GM21515 (cell line): ENCODE data around the gene RAX2.

Experiments used
- ATAC-seq: cut with Tn5 transposase; IDR thresholded peaks from one replicate; pipeline ENCODE4 v1.9.1; 2021; ENCODE audit not compliant: unreplicated experiment

Gene RAX2

GRCh38 chr19:3803114-3803888 is 31.3 kb upstream of the RAX2 start:
- ATAC-seq, result no peak

- ATAC-seq, result no peak
Measured at GRCh38 chr19:3801412-3802096, 29.5 kb upstream of the RAX2 start.

GRCh38 chr19:3800996-3801395 is 29.0 kb upstream of the RAX2 start:
- no peak for ATAC-seq

- ATAC-seq, result no peak
Measured at GRCh38 chr19:3798137-3798536, 26.1 kb upstream of the RAX2 start.

GRCh38 chr19:3796358-3796757 is 24.3 kb upstream of the RAX2 start:
- no peak for ATAC-seq

GRCh38 chr19:3793799-3794198 is 21.8 kb upstream of the RAX2 start:
- ATAC-seq, result no peak

- ATAC-seq, result no peak
Measured at GRCh38 chr19:3792114-3792513, 20.1 kb upstream of the RAX2 start.

GRCh38 chr19:3790941-3791340 is 18.9 kb upstream of the RAX2 start:
- ATAC-seq, result no peak

- no peak for ATAC-seq
Measured at GRCh38 chr19:3790209-3790734, 18.2 kb upstream of the RAX2 start.

GRCh38 chr19:3788996-3789778 is 17.2 kb upstream of the RAX2 start:
- ATAC-seq, result no peak

GRCh38 chr19:3785938-3786824 is 14.2 kb upstream of the RAX2 start, which contains the start of gene MATK:
Gene MATK, minus strand, starts transcription at chr19:3786381. Its CDS starts 1,246 bp downstream, at chr19:3785135.
- no peak for ATAC-seq

GRCh38 chr19:3785451-3785937 is 13.5 kb upstream of the RAX2 start:
- no peak for ATAC-seq

- no peak for ATAC-seq
Measured at GRCh38 chr19:3784607-3785450, 12.8 kb upstream of the RAX2 start.

GRCh38 chr19:3783660-3784584 is 11.9 kb upstream of the RAX2 start:
- ATAC-seq, result no peak

GRCh38 chr19:3782903-3783302 is 10.9 kb upstream of the RAX2 start:
- no peak for ATAC-seq

GRCh38 chr19:3782330-3782729 is 10.3 kb upstream of the RAX2 start:
- ATAC-seq, result no peak

- ATAC-seq, result no peak
Measured at GRCh38 chr19:3781603-3782002, 9.6 kb upstream of the RAX2 start.

- no peak for ATAC-seq
Measured at GRCh38 chr19:3780786-3781304, 8.8 kb upstream of the RAX2 start.
